Activated naive CD4-positive, alpha-beta T cell treated with anti-CD3 and anti-CD28 coated beads for 36 hours (primary cell): ENCODE data around the gene MTERF1. TPM values are rescaled to one million over a fixed set of nuclear protein-coding genes. Genes with fewer than 3 reads are reported as not detected.
"Not testable (repeated sequence)": the region's sequence is repeated elsewhere in the genome, so short reads cannot be mapped to it uniquely, and the experiment has no call there.

Experiments used
- CTCF ChIA-PET: fragments of 350-600 bp; sonication (Branson Sonifier 250); formaldehyde crosslinking; loops from one replicate; lab custom pipeline; 2021; ENCODE audit warnings: antibody characterized with exemption; lab: Charles Lee
- DNase-seq: peaks from one replicate; pipeline ENCODE4 v3.0.0-alpha.2; 2020
- H3K27ac Mint-ChIP-seq: one replicate; pipeline ENCODE4 v1.8.0; 2021; ENCODE audit warnings: mild to moderate bottlenecking, mixed read lengths
- H3K27me3 Mint-ChIP-seq: one replicate; pipeline ENCODE4 v1.8.0; 2021; ENCODE audit warnings: low read depth, mixed read lengths
- H3K36me3 Mint-ChIP-seq: one replicate; pipeline ENCODE4 v1.8.0; 2021; ENCODE audit warnings: low read depth, mixed read lengths
- H3K4me1 Mint-ChIP-seq: one replicate; pipeline ENCODE4 v1.8.0; 2021; ENCODE audit warnings: low read depth, mixed read lengths
- H3K4me3 Mint-ChIP-seq: one replicate; pipeline ENCODE4 v1.8.0; 2021; ENCODE audit warnings: mild to moderate bottlenecking, moderate library complexity, mixed read lengths
- H3K9me3 Mint-ChIP-seq: one replicate; pipeline ENCODE4 v1.8.0; 2021; ENCODE audit warnings: mixed read lengths
- intact Hi-C: fragments of 100-400 bp; cut with micrococcal nuclease; formaldehyde crosslinking; loops from one replicate; pipeline ENCODE4 v1.15.1; 2023
- total RNA-seq, 2 experiments: library from RNA; stranded (reverse); gene quantifications; one replicate each; pipeline ENCODE4 v1.2.3, GENCODE V29; 2021

The MTERF1 gene
- total RNA-seq, 2 experiments from 2014 or later = 13.7 to 16.7 TPM

DNA sequence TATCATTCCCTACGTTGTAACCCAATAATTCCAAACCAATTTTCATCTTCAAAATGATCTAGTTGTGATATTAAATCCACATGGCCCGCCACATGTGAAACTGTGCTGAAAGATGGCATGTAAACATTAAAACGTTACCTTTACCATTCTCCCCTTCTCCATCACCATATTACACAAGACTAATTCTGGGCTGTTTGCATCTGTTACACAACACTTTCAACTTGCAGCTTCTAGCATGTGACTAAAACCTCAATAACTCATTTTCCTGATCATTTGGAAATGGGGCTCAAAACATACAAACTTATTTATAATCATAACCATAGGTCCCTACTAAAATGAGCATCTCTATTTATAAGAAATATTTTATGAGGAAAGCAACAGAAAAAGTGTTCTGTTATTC lies 4.7 kb downstream of the MTERF1 start:
- intact Hi-C loops = no loop called here
- H3K4me3 Mint-ChIP-seq = no peak overlapping the region
- no peak for DNase-seq
- no peaks in the 10 kb centered on the region for H3K27me3 Mint-ChIP-seq
- no peaks in the 10 kb centered on the region for H3K9me3 Mint-ChIP-seq
- peaks cover 23% of the 10 kb centered on the region for H3K4me1 Mint-ChIP-seq
- CTCF ChIA-PET = interaction anchor here (0.6 kb wide), 1 partner anchor 46 kb away, joined by 3 read pairs; no protein-coding TSS in a partner anchor
- H3K27ac Mint-ChIP-seq = no peak overlapping the region
- H3K36me3 Mint-ChIP-seq = peaks cover 43% of the 10 kb centered on the region

- no peaks in the 10 kb centered on the region for H3K9me3 Mint-ChIP-seq
- peaks cover 41% of the 10 kb centered on the region for H3K36me3 Mint-ChIP-seq
- peaks cover 10% of the 10 kb centered on the region for H3K4me1 Mint-ChIP-seq
- no peak overlapping the region for H3K27ac Mint-ChIP-seq
- CTCF ChIA-PET = interaction anchor here (1.2 to 1.3 kb wide), 2 partner anchors 8 to 43 kb away, joined by 3 to 4 read pairs; partner anchors contain the start of gene MTERF1
- no peak for DNase-seq
- no peak overlapping the region for H3K4me3 Mint-ChIP-seq
- intact Hi-C loops = no loop called here
- no peaks in the 10 kb centered on the region for H3K27me3 Mint-ChIP-seq
These were observed 7.6 kb downstream of the MTERF1 start for GRCh38 chr7:91872928-91873327.

- Mint-ChIP-seq H3K4me3 (no peak overlapping the region), H3K27me3 (no peaks in the 10 kb centered on the region), H3K4me1 (peaks cover 3% of the 10 kb centered on the region), H3K27ac (no peak overlapping the region), H3K9me3 (no peaks in the 10 kb centered on the region), H3K36me3 (peaks cover 37% of the 10 kb centered on the region)
- no peak for DNase-seq
- intact Hi-C loops = no loop called here
- CTCF ChIA-PET = interaction anchor here (1.2 to 1.3 kb wide), 2 partner anchors 9 to 42 kb away, joined by 3 to 4 read pairs; partner anchors contain the start of gene MTERF1
These were observed 8.4 kb downstream of the MTERF1 start for GRCh38 chr7:91872069-91872468.

GRCh38 chr7:91869661-91870060 lies 10.8 kb downstream of the MTERF1 start:
- no peak for DNase-seq
- Mint-ChIP-seq H3K36me3 (peaks cover 25% of the 10 kb centered on the region), H3K4me3 (no peak overlapping the region), H3K27me3 (no peaks in the 10 kb centered on the region), H3K4me1 (peaks cover 4% of the 10 kb centered on the region), H3K27ac (no peak overlapping the region), H3K9me3 (no peaks in the 10 kb centered on the region)
- intact Hi-C loops = no loop called here
- CTCF ChIA-PET = no interaction called here

GRCh38 chr7:91866599-91867148 lies 13.8 kb downstream of the MTERF1 start:
- Mint-ChIP-seq H3K27ac (no peak overlapping the region), H3K9me3 (no peaks in the 10 kb centered on the region), H3K4me1 (peaks cover 4% of the 10 kb centered on the region), H3K4me3 (no peak overlapping the region), H3K36me3 (peaks cover 15% of the 10 kb centered on the region), H3K27me3 (no peaks in the 10 kb centered on the region)
- DNase-seq = no peak
- intact Hi-C loops = no loop called here
- CTCF ChIA-PET = interaction anchor here (0.7 to 2.7 kb wide), 4 partner anchors 14 to 586 kb away, joined by 3 to 14 read pairs (median 4); partner anchors contain the start of gene MTERF1

GRCh38 chr7:91865511-91865910 lies 15.0 kb downstream of the MTERF1 start:
- DNase-seq = no peak
- intact Hi-C loops = no loop called here
- CTCF ChIA-PET = interaction anchor here (2.7 kb wide), 1 partner anchor 15 kb away, joined by 14 read pairs; the partner anchor contains the start of gene MTERF1

DNA sequence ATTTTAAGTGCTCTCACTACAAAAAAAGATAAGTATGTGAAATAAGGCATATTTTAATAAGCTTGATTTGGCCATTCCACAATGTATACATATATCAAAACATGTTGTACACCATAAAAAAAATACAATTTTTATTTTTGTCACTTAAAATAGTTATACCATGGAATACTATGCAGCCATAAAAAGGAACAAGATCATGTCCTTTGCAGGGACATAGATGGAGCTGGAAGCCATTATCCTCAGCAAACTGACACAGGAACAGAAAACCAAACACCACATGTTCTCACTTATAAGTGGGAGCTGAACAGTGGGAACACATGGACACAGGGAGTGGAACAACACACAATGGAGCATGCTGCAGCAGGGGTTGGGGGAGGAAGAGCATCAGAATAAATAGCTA lies 15.9 kb downstream of the MTERF1 start:
- H3K36me3 Mint-ChIP-seq = peaks cover 10% of the 10 kb centered on the region
- H3K27me3 Mint-ChIP-seq, DNase-seq, H3K4me1 Mint-ChIP-seq, intact Hi-C loops, H3K27ac Mint-ChIP-seq, H3K4me3 Mint-ChIP-seq, H3K9me3 Mint-ChIP-seq: not testable (repeated sequence)
- CTCF ChIA-PET = interaction anchor here (0.7 kb wide), 1 partner anchor 13 kb away, joined by 4 read pairs; no protein-coding TSS in a partner anchor

More at GRCh38 chr7:91865511-91865910, 15.0 kb downstream of the MTERF1 start:
- H3K27me3 Mint-ChIP-seq = no peaks in the 10 kb centered on the region
- no peak overlapping the region for H3K27ac Mint-ChIP-seq
- H3K36me3 Mint-ChIP-seq = peaks cover 10% of the 10 kb centered on the region
- no peaks in the 10 kb centered on the region for H3K9me3 Mint-ChIP-seq
- peaks cover 4% of the 10 kb centered on the region for H3K4me1 Mint-ChIP-seq
- H3K4me3 Mint-ChIP-seq = no peak overlapping the region

- intact Hi-C loops = no loop called here
- Mint-ChIP-seq H3K9me3 (no peaks in the 10 kb centered on the region), H3K4me3 (no peak overlapping the region), H3K36me3 (peaks cover 10% of the 10 kb centered on the region), H3K4me1 (peaks cover 4% of the 10 kb centered on the region), H3K27me3 (no peaks in the 10 kb centered on the region), H3K27ac (no peak overlapping the region)
- no peak for DNase-seq
- CTCF ChIA-PET = interaction anchor here (0.7 kb wide), 1 partner anchor 14 kb away, joined by 4 read pairs; no protein-coding TSS in a partner anchor
These were observed 16.4 kb downstream of the MTERF1 start for GRCh38 chr7:91864070-91864469.

DNA sequence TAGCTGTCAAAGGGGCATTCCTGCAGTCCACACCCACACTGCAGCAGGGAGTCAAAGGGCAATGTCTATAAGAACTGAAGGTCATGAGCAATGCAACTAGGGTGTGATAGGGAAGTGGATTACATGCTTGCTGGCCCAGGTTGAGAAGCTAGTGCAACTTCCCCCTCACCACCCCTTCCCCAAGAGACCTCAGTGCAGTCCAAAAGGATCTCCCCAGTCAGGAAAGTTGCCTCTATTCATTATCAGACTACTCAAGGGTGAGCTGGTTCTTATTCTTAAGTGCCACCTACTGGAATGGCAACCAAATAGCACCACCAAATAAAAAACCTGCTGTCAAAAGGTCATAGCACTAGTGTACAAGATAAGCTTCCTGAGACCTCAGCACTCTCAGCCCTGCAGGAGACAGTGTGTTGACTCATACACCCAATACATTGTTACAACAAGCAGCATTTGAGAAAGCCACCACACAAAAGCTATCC lies 28.2 kb downstream of the MTERF1 start:
- Mint-ChIP-seq H3K9me3 (peaks cover 17% of the 10 kb centered on the region), H3K27ac (no peak overlapping the region), H3K27me3 (no peaks in the 10 kb centered on the region), H3K36me3 (peaks cover 22% of the 10 kb centered on the region), H3K4me3 (no peak overlapping the region), H3K4me1 (no peaks in the 10 kb centered on the region)
- intact Hi-C loops = no loop called here
- CTCF ChIA-PET = interaction anchor here (0.5 to 1.0 kb wide), 2 partner anchors 15 to 24 kb away, joined by 3 to 4 read pairs; no protein-coding TSS in a partner anchor
- no peak for DNase-seq

- Mint-ChIP-seq H3K36me3 (peaks cover 19% of the 10 kb centered on the region), H3K27me3 (no peaks in the 10 kb centered on the region), H3K4me3 (no peak overlapping the region), H3K9me3 (peaks cover 17% of the 10 kb centered on the region), H3K27ac (no peak overlapping the region), H3K4me1 (no peaks in the 10 kb centered on the region)
- DNase-seq = no peak
- CTCF ChIA-PET = interaction anchor here (0.8 kb wide), 1 partner anchor 20 kb away, joined by 6 read pairs; no protein-coding TSS in a partner anchor
- intact Hi-C loops = no loop called here
These were observed 30.0 kb downstream of the MTERF1 start for GRCh38 chr7:91850455-91850854.

- Mint-ChIP-seq H3K27me3 (no peaks in the 10 kb centered on the region), H3K27ac (no peak overlapping the region), H3K36me3 (peaks cover 9% of the 10 kb centered on the region), H3K9me3 (peaks cover 10% of the 10 kb centered on the region), H3K4me1 (no peaks in the 10 kb centered on the region), H3K4me3 (no peak overlapping the region)
- no peak for DNase-seq
- intact Hi-C loops = no loop called here
- CTCF ChIA-PET = interaction anchor here (0.5 kb wide), 1 partner anchor 98 kb away, joined by 3 read pairs; no protein-coding TSS in a partner anchor
These were observed 32.5 kb downstream of the MTERF1 start for GRCh38 chr7:91847876-91848588.

DNA sequence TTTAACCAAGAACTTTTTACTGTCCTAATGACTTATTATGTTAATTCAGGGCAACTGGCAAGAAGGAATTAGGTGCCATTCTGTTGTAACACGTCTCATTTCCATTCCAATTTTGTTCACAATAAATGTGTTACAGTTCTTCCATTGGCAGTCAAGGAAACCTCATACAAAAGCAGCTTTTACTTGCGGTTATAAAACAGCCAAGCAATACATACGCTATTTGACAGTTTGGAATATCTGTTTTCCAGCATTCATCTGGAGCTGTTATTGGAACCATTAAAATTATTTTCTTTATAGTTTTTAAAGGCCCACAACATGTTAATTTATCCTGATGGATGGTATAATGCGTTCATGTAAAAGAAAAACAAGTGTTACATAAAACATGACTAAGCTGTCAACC lies 33.3 kb downstream of the MTERF1 start:
- Mint-ChIP-seq H3K4me1 (no peaks in the 10 kb centered on the region), H3K9me3 (peaks cover 4% of the 10 kb centered on the region), H3K27me3 (no peaks in the 10 kb centered on the region), H3K27ac (no peak overlapping the region), H3K36me3 (peaks cover 7% of the 10 kb centered on the region), H3K4me3 (no peak overlapping the region)
- intact Hi-C loops = no loop called here
- CTCF ChIA-PET = interaction anchor here (0.5 to 0.7 kb wide), 2 partner anchors 63 to 97 kb away, joined by 3 to 5 read pairs; no protein-coding TSS in a partner anchor
- DNase-seq = no peak
